ENCODE results near the gene SAMD8. TPM values are rescaled to one million over a fixed set of nuclear protein-coding genes. Genes with fewer than 3 reads are reported as not detected.
"Not testable (repeated sequence)": the region's sequence is repeated elsewhere in the genome, so short reads cannot be mapped to it uniquely, and the experiment has no call there.

SAMD8 gene
- total and polyA plus RNA-seq, 2 of the 8 experiments (the other 6 are each of a cell fraction or from before 2014, with no cell fraction given) = 11.7 to 20.9 TPM

- not testable (repeated sequence) for H3K56ac ChIP-seq (replicated peaks; ENCODE audit: insufficient read length, low read depth, low read length); H3K79me2 ChIP-seq (ENCODE audit: control insufficient read depth in 1 of 2, insufficient read depth in 2 of 2, low read length in 2 of 2); H2BK15ac ChIP-seq (ENCODE audit: low read length); H3K23ac ChIP-seq (ENCODE audit: insufficient read length); H4K8ac ChIP-seq (ENCODE audit: extremely low read depth, insufficient read depth, low read length); H2BK12ac ChIP-seq (ENCODE audit: low read depth, low read length); H3K27ac ChIP-seq (ENCODE audit: low read depth, low read length); H3K4me3 ChIP-seq (ENCODE audit: extremely low read depth in 1 of 4, insufficient read depth in 2 of 4, low read depth in 3 of 4, low read length in 4 of 4); H3K27me3 ChIP-seq (replicated peaks in 1 of 4; ENCODE audit: control insufficient read depth in 3 of 4, extremely low read depth in 1 of 4, insufficient read depth in 3 of 4, low read length in 3 of 4); H3K18ac ChIP-seq (ENCODE audit: extremely low read depth, low read length); H2BK120ac ChIP-seq (replicated peaks; ENCODE audit: low read depth, low read length); H3K4me2 ChIP-seq (ENCODE audit: insufficient read depth in 1 of 2, low read depth in 2 of 2, low read length in 2 of 2); H3K4ac ChIP-seq (replicated peaks; ENCODE audit: insufficient read length, low read depth, low read length); FAIRE-seq; H4K5ac ChIP-seq (ENCODE audit: insufficient read length, low read depth, low read length); H3K79me1 ChIP-seq (ENCODE audit: low read depth, low read length); H2AK5ac ChIP-seq (ENCODE audit: low read depth, low read length); H2AFZ ChIP-seq (ENCODE audit: low read length); H4K20me1 ChIP-seq (replicated peaks in 1 of 2; ENCODE audit: control insufficient read depth in 1 of 2, insufficient read depth in 2 of 2, low read length in 2 of 2); H2BK5ac ChIP-seq (ENCODE audit: low read depth, low read length); H3K9me3 ChIP-seq (ENCODE audit: insufficient read depth in 2 of 2, low read depth in 1 of 2, low read length in 1 of 2); H3K9ac ChIP-seq (replicated peaks in 1 of 4; ENCODE audit: extremely low read depth in 1 of 4, low read depth in 3 of 4, low read length in 3 of 4); DNase-seq (ENCODE audit: low read depth in 1 of 2, low spot score in 2 of 2); H2BK20ac ChIP-seq (ENCODE audit: low read length); H4K91ac ChIP-seq (replicated peaks; ENCODE audit: insufficient read length, low read length); H3K14ac ChIP-seq (ENCODE audit: insufficient read length); H3K36me3 ChIP-seq (ENCODE audit: control insufficient read depth in 2 of 4, insufficient read depth in 4 of 4, low read length in 3 of 4)
- 93% methylated on average over 14 of the region's 14 CpGs; no CpG with 5 or more reads in 1 of the 2 experiments for WGBS, 2 experiments (ENCODE audit: extremely low coverage in 1 of 2, insufficient coverage in 1 of 2, insufficient read length in 1 of 2, insufficient replicate concordance in 2 of 2, low coverage in 1 of 2, low lambda C conversion rate in 2 of 2, missing lambda C conversion rate in 1 of 2)
- ChIA-PET POLR2A (ENCODE audit: partially characterized antibody) (interaction anchor here (0.7 to 36.7 kb wide), 4 partner anchors 9 to 23 kb away, joined by 3 to 801 read pairs (median 6); partner anchors contain the start of gene COMTD1), CTCF (ENCODE audit: partially characterized antibody) (interaction anchor here (0.7 to 11.0 kb wide), 8 partner anchors 9 to 1327 kb away, joined by 3 to 128 read pairs (median 6); partner anchors contain the start of gene COMTD1)
- H3K23me2 ChIP-seq (ENCODE audit: low read depth, low read length) = peaks cover 10% of the 10 kb centered on the region
- peaks cover 3 to 17% (median 9%) of the 10 kb centered on the region in 4 experiments for H3K4me1 ChIP-seq (replicated peaks in 1 of 4; ENCODE audit: control insufficient read depth in 3 of 4, insufficient read depth in 4 of 4, low read length in 3 of 4)
These were observed 95.2 kb downstream of the SAMD8 start for GRCh38 chr10:75206638-75207037.

Measured in H1 (cell line).